Progenitor cell of endocrine pancreas (in vitro differentiated cells): ENCODE data around the gene ZNF618. TPM values are rescaled to one million over a fixed set of nuclear protein-coding genes. Genes with fewer than 3 reads are reported as not detected.
A peak's percentile ranks its signal among the peaks of the same experiment; 100 is the strongest.

Experiments
- DNase-seq: peaks from one replicate; pipeline ENCODE4 v3.0.0; 2021; ENCODE audit warnings: low spot score; ENCODE audit not compliant: unreplicated experiment
- H3K27ac Mint-ChIP-seq: 2 replicates; pipeline ENCODE4 v1.8.0; 2021; ENCODE audit warnings: mild to moderate bottlenecking, moderate library complexity, mixed read lengths
- H3K27me3 Mint-ChIP-seq: 2 replicates; pipeline ENCODE4 v1.8.0; 2021; ENCODE audit warnings: mixed read lengths
- H3K36me3 Mint-ChIP-seq: 2 replicates; pipeline ENCODE4 v1.8.0; 2022; ENCODE audit warnings: mixed read lengths; ENCODE audit not compliant: insufficient read depth
- H3K4me1 Mint-ChIP-seq: 2 replicates; pipeline ENCODE4 v1.8.0; 2021; ENCODE audit warnings: low read depth, mixed read lengths
- H3K4me3 Mint-ChIP-seq: 2 replicates; pipeline ENCODE4 v1.8.0; 2021; ENCODE audit warnings: low read depth, mild to moderate bottlenecking, moderate library complexity, mixed read lengths
- H3K9me3 Mint-ChIP-seq: 2 replicates; pipeline ENCODE4 v1.8.0; 2021; ENCODE audit warnings: low read depth, mixed read lengths
- CTCF ChIP-seq: fragments of 200-600 bp; sonication (generic); IDR thresholded peaks from one replicate; pipeline ENCODE4 v1.5.0; 2021; ENCODE audit warnings: antibody characterized with exemption, mild to moderate bottlenecking; ENCODE audit not compliant: unreplicated experiment
- total RNA-seq: library from RNA; stranded (reverse); gene quantifications from 2 replicates; pipeline ENCODE4 v1.2.1, GENCODE V29; 2021

ZNF618 gene
- total RNA-seq, 1 donor from 2014 or later: 85.8 TPM

GRCh38 chr9:114005371-114006154 is 129.5 kb downstream of the ZNF618 start:
- H3K27ac Mint-ChIP-seq: no peak overlapping the region
- H3K4me3 Mint-ChIP-seq: no peak overlapping the region
- peak; percentile 6 for DNase-seq
- H3K27me3 Mint-ChIP-seq: no peaks in the 10 kb centered on the region
- H3K36me3 Mint-ChIP-seq: peaks cover 20% of the 10 kb centered on the region
- TF ChIP-seq CTCF: no peak
- H3K4me1 Mint-ChIP-seq: peaks cover 2% of the 10 kb centered on the region
- no peaks in the 10 kb centered on the region for H3K9me3 Mint-ChIP-seq

- Mint-ChIP-seq H3K4me3 (no peak overlapping the region), H3K36me3 (peaks cover 24% of the 10 kb centered on the region)
- no peak for TF ChIP-seq CTCF
Observed at GRCh38 chr9:114006155-114006550, 130.0 kb downstream of the ZNF618 start.

GRCh38 chr9:114006931-114007691 is 131.0 kb downstream of the ZNF618 start:
- no peak for TF ChIP-seq CTCF
- Mint-ChIP-seq H3K9me3 (peaks cover 5% of the 10 kb centered on the region), H3K4me3 (no peak overlapping the region), H3K27ac (no peak overlapping the region), H3K4me1 (peaks cover 2% of the 10 kb centered on the region), H3K27me3 (no peaks in the 10 kb centered on the region), H3K36me3 (peaks cover 33% of the 10 kb centered on the region)
- DNase-seq: peak; percentile 7

More at GRCh38 chr9:114006155-114006550, 130.0 kb downstream of the ZNF618 start:
- no peaks in the 10 kb centered on the region for H3K27me3 Mint-ChIP-seq
- peak; percentile 2 for DNase-seq
- H3K9me3 Mint-ChIP-seq: no peaks in the 10 kb centered on the region
- H3K27ac Mint-ChIP-seq: no peak overlapping the region
- H3K4me1 Mint-ChIP-seq: peaks cover 2% of the 10 kb centered on the region

GRCh38 chr9:114007991-114008666 is 132.0 kb downstream of the ZNF618 start:
- no peak for TF ChIP-seq CTCF
- H3K9me3 Mint-ChIP-seq: peaks cover 10% of the 10 kb centered on the region
- no peaks in the 10 kb centered on the region for H3K27me3 Mint-ChIP-seq
- no peak overlapping the region for H3K27ac Mint-ChIP-seq
- peak; percentile 8 for DNase-seq
- peaks cover 42% of the 10 kb centered on the region for H3K36me3 Mint-ChIP-seq
- H3K4me1 Mint-ChIP-seq: peaks cover 2% of the 10 kb centered on the region
- H3K4me3 Mint-ChIP-seq: no peak overlapping the region
